HepG2 (cell line): ENCODE results near the gene TMEM184B. TPM values are rescaled to one million over a fixed set of nuclear protein-coding genes. Genes with fewer than 3 reads are reported as not detected.

Experiments used
- KLF9 ChIP-seq: IDR thresholded peaks from 2 replicates; pipeline ENCODE4 v1.6.1; 2016; ENCODE audit warnings: low read depth
- LCORL ChIP-seq, 2 experiments: fragments of 450-650 bp in 1 of 2; sonication (generic) in 1 of 2; formaldehyde crosslinking in 1 of 2; IDR thresholded peaks; 2 replicates each; pipeline versions ENCODE4 v1.5.0 to v1.6.1; 2017 to 2020; ENCODE audit warnings: antibody characterized with exemption in 1 of 2, missing genetic modification reagents in 1 of 2
- NAIF1 ChIP-seq: sonication (generic); formaldehyde crosslinking; IDR thresholded peaks from 2 replicates; pipeline ENCODE4 v1.5.0; 2020; ENCODE audit warnings: mild to moderate bottlenecking, missing genetic modification reagents, borderline replicate concordance
- NFRKB ChIP-seq: fragments of 450-650 bp; IDR thresholded peaks from 2 replicates; pipeline ENCODE4 v1.6.1; 2017
- SNAPC4 ChIP-seq: sonication (generic); formaldehyde crosslinking; IDR thresholded peaks from 2 replicates; pipeline ENCODE4 v1.4.0; 2020; ENCODE audit warnings: mild to moderate bottlenecking, missing genetic modification reagents
- SP2 ChIP-seq: sonication (generic); formaldehyde crosslinking; IDR thresholded peaks from 2 replicates; pipeline ENCODE4 v1.5.1; 2020; ENCODE audit warnings: mild to moderate bottlenecking, missing genetic modification reagents
- ZNF777 ChIP-seq: sonication (generic); formaldehyde crosslinking; IDR thresholded peaks from 2 replicates; pipeline ENCODE4 v1.4.0; 2020; ENCODE audit warnings: missing genetic modification reagents
- ZNF784 ChIP-seq: sonication (generic); formaldehyde crosslinking; IDR thresholded peaks from 2 replicates; pipeline ENCODE4 v1.5.1; 2020; ENCODE audit warnings: missing genetic modification reagents, mild to moderate bottlenecking, borderline replicate concordance
- ZNF883 ChIP-seq: sonication (generic); formaldehyde crosslinking; IDR thresholded peaks from 2 replicates; pipeline ENCODE4 v1.5.1; 2020; ENCODE audit warnings: mild to moderate bottlenecking, missing genetic modification reagents; ENCODE audit errors: not compliant biosample characterization
- ZSCAN30 ChIP-seq: sonication (generic); formaldehyde crosslinking; IDR thresholded peaks from 2 replicates; pipeline ENCODE4 v1.5.0; 2020; ENCODE audit warnings: mild to moderate bottlenecking, missing genetic modification reagents
- ZSCAN9 ChIP-seq: IDR thresholded peaks from 2 replicates; pipeline ENCODE4 v1.6.1; 2016; ENCODE audit warnings: borderline replicate concordance
- polyA plus RNA-seq, 8 experiments: library from polyadenylated mRNA; depleted of rRNA in 3 of 8; stranded (reverse) in 7 of 8; unstranded in 1 of 8; fragments of >200 nt; fragmentation: Illumina TruSeq in 4 of 8; extraction: Trizol in 4 of 8; gene quantifications; 2 replicates each; pipeline versions ENCODE4 v1.2.1 to v1.2.3, GENCODE V29; 2011 to 2016; ENCODE audit warnings: low read depth in 4 of 8, missing spikeins in 1 of 8, mixed read lengths in 1 of 8; ENCODE audit not compliant: insufficient read depth in 1 of 8
- total RNA-seq, 5 experiments: library from RNA; depleted of rRNA; stranded (reverse); fragments of >200 nt; fragmentation: Illumina TruSeq; extraction: Trizol; gene quantifications; 2 replicates each; pipeline ENCODE4 v1.2.3, GENCODE V29; 2016; ENCODE audit warnings: low read depth in 1 of 5
- TF ChIP-seq, protein P1 (sequence below): sonication (generic); formaldehyde crosslinking; IDR thresholded peaks from 2 replicates; pipeline ENCODE4 v1.5.0; 2020; ENCODE audit warnings: mild to moderate bottlenecking, missing genetic modification reagents, borderline replicate concordance
- TF ChIP-seq, protein P2 (sequence below): sonication (generic); formaldehyde crosslinking; IDR thresholded peaks from 2 replicates; pipeline ENCODE4 v1.5.0; 2020; ENCODE audit warnings: mild to moderate bottlenecking, missing genetic modification reagents

Gene TMEM184B
- total and polyA plus RNA-seq, 2 of the 13 experiments (the other 11 are each of a cell fraction or from before 2014, with no cell fraction given), result 15.9 to 16.0 TPM

DNA sequence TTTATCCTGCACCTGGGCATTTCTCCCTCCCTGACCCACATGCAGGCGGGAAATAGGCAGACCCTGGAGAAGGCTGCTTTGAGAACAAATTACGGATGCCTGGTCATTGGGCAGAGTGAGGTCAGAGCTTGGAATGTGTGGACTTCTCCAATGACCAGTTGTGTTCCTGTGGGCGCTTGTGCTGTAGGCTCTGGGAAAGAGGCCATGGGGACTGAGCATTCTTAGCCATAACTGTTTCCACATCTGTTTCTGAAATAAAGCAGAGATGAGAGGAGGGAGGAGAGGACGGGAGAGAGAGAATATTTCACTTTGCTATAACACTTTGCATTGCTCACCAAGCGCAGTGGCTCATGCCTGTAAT lies 11.2 kb upstream of the TMEM184B start (continued):
- TF ChIP-seq, protein P1, sequence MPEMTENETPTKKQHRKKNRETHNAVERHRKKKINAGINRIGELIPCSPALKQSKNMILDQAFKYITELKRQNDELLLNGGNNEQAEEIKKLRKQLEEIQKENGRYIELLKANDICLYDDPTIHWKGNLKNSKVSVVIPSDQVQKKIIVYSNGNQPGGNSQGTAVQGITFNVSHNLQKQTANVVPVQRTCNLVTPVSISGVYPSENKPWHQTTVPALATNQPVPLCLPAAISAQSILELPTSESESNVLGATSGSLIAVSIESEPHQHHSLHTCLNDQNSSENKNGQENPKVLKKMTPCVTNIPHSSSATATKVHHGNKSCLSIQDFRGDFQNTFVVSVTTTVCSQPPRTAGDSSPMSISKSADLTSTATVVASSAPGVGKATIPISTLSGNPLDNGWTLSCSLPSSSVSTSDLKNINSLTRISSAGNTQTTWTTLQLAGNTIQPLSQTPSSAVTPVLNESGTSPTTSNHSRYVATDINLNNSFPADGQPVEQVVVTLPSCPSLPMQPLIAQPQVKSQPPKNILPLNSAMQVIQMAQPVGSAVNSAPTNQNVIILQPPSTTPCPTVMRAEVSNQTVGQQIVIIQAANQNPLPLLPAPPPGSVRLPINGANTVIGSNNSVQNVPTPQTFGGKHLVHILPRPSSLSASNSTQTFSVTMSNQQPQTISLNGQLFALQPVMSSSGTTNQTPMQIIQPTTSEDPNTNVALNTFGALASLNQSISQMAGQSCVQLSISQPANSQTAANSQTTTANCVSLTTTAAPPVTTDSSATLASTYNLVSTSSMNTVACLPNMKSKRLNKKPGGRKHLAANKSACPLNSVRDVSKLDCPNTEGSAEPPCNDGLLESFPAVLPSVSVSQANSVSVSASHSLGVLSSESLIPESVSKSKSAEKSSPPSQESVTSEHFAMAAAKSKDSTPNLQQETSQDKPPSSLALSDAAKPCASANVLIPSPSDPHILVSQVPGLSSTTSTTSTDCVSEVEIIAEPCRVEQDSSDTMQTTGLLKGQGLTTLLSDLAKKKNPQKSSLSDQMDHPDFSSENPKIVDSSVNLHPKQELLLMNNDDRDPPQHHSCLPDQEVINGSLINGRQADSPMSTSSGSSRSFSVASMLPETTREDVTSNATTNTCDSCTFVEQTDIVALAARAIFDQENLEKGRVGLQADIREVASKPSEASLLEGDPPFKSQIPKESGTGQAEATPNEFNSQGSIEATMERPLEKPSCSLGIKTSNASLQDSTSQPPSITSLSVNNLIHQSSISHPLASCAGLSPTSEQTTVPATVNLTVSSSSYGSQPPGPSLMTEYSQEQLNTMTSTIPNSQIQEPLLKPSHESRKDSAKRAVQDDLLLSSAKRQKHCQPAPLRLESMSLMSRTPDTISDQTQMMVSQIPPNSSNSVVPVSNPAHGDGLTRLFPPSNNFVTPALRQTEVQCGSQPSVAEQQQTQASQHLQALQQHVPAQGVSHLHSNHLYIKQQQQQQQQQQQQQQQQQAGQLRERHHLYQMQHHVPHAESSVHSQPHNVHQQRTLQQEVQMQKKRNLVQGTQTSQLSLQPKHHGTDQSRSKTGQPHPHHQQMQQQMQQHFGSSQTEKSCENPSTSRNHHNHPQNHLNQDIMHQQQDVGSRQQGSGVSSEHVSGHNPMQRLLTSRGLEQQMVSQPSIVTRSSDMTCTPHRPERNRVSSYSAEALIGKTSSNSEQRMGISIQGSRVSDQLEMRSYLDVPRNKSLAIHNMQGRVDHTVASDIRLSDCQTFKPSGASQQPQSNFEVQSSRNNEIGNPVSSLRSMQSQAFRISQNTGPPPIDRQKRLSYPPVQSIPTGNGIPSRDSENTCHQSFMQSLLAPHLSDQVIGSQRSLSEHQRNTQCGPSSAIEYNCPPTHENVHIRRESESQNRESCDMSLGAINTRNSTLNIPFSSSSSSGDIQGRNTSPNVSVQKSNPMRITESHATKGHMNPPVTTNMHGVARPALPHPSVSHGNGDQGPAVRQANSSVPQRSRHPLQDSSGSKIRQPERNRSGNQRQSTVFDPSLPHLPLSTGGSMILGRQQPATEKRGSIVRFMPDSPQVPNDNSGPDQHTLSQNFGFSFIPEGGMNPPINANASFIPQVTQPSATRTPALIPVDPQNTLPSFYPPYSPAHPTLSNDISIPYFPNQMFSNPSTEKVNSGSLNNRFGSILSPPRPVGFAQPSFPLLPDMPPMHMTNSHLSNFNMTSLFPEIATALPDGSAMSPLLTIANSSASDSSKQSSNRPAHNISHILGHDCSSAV, result no peak
- TF ChIP-seq SNAPC4, result no peak
- TF ChIP-seq ZNF883 (CRISPR knock-in tag), result peak; percentile 30
- TF ChIP-seq ZSCAN9 (CRISPR knock-in tag), result 0 out of 2 replicates have a peak, but pooled peaks have one; percentile 9
- TF ChIP-seq, protein P2, sequence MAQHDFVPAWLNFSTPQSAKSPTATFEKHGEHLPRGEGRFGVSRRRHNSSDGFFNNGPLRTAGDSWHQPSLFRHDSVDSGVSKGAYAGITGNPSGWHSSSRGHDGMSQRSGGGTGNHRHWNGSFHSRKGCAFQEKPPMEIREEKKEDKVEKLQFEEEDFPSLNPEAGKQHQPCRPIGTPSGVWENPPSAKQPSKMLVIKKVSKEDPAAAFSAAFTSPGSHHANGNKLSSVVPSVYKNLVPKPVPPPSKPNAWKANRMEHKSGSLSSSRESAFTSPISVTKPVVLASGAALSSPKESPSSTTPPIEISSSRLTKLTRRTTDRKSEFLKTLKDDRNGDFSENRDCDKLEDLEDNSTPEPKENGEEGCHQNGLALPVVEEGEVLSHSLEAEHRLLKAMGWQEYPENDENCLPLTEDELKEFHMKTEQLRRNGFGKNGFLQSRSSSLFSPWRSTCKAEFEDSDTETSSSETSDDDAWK (CRISPR knock-in tag), result no peak
- no peak for TF ChIP-seq KLF9 (CRISPR knock-in tag)
- no peak for TF ChIP-seq SP2 (CRISPR knock-in tag)
- TF ChIP-seq LCORL (IDR thresholded peaks at IDR 0.05), result no peak
- TF ChIP-seq LCORL (CRISPR knock-in tag; IDR thresholded peaks at IDR 0.05), result peak; percentile 54; the same call in 1 of the 2 replicates
- no peak; the same call in 1 of the 2 replicates for TF ChIP-seq ZNF777
- TF ChIP-seq ZNF784 (CRISPR knock-in tag), result 0 out of 2 replicates have a peak, but pooled peaks have one; percentile 5
- no peak for TF ChIP-seq ZSCAN30 (CRISPR knock-in tag)
- TF ChIP-seq NAIF1 (CRISPR knock-in tag), result no peak
- TF ChIP-seq NFRKB, result no peak
